GM18520 (cell line): ENCODE measurements around the gene OPRL1.
A peak's percentile ranks its signal among the peaks of the same experiment; 100 is the strongest.

Experiments
- ATAC-seq: cut with Tn5 transposase; IDR thresholded peaks from one replicate; pipeline ENCODE4 v1.9.1; 2021; ENCODE audit not compliant: unreplicated experiment

The OPRL1 gene

GRCh38 chr20:64055893-64056638 is 23.8 kb upstream of the OPRL1 start:
- ATAC-seq = no peak

GRCh38 chr20:64056639-64056888 is 23.3 kb upstream of the OPRL1 start:
- ATAC-seq = no peak

GRCh38 chr20:64056889-64057627 is 22.8 kb upstream of the OPRL1 start:
- ATAC-seq = no peak

GRCh38 chr20:64057628-64058498 is 22.0 kb upstream of the OPRL1 start:
- no peak for ATAC-seq

GRCh38 chr20:64058536-64058935 is 21.3 kb upstream of the OPRL1 start:
- no peak for ATAC-seq

GRCh38 chr20:64062276-64062595 is 17.6 kb upstream of the OPRL1 start:
- no peak for ATAC-seq

GRCh38 chr20:64062596-64063388 is 17.1 kb upstream of the OPRL1 start, which contains the start of gene TCEA2:
TCEA2 (plus strand) TSS chr20:64063198; CDS start chr20:64063313, 115 bp downstream.
- ATAC-seq = peak; percentile 74

GRCh38 chr20:64063389-64064144 is 16.3 kb upstream of the OPRL1 start:
- ATAC-seq = no peak

- no peak for ATAC-seq
Measured at GRCh38 chr20:64064145-64064698, 15.7 kb upstream of the OPRL1 start.

- ATAC-seq = no peak
Measured at GRCh38 chr20:64065062-64065973, 14.6 kb upstream of the OPRL1 start.

- peak; percentile 35 for ATAC-seq
Measured at GRCh38 chr20:64065974-64066343, 13.9 kb upstream of the OPRL1 start.

GRCh38 chr20:64067005-64067632 is 12.8 kb upstream of the OPRL1 start:
- no peak for ATAC-seq

- ATAC-seq = no peak
Measured at GRCh38 chr20:64067733-64068307, 12.1 kb upstream of the OPRL1 start.

- ATAC-seq = no peak
Measured at GRCh38 chr20:64068386-64069208, 11.3 kb upstream of the OPRL1 start.

- no peak for ATAC-seq
Measured at GRCh38 chr20:64069209-64069613, 10.7 kb upstream of the OPRL1 start.

- no peak for ATAC-seq
Measured at GRCh38 chr20:64069614-64070243, 10.2 kb upstream of the OPRL1 start.
